ENCODE measurements around the gene CALR3. TPM values are rescaled to one million over a fixed set of nuclear protein-coding genes. Genes with fewer than 3 reads are reported as not detected.

CALR3 gene
- total RNA-seq, 2 donors from 2014 or later = not detected

- TF ChIP-seq, protein P1, sequence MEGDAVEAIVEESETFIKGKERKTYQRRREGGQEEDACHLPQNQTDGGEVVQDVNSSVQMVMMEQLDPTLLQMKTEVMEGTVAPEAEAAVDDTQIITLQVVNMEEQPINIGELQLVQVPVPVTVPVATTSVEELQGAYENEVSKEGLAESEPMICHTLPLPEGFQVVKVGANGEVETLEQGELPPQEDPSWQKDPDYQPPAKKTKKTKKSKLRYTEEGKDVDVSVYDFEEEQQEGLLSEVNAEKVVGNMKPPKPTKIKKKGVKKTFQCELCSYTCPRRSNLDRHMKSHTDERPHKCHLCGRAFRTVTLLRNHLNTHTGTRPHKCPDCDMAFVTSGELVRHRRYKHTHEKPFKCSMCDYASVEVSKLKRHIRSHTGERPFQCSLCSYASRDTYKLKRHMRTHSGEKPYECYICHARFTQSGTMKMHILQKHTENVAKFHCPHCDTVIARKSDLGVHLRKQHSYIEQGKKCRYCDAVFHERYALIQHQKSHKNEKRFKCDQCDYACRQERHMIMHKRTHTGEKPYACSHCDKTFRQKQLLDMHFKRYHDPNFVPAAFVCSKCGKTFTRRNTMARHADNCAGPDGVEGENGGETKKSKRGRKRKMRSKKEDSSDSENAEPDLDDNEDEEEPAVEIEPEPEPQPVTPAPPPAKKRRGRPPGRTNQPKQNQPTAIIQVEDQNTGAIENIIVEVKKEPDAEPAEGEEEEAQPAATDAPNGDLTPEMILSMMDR (IDR thresholded peaks at IDR 0.05) = no peak
- peaks cover 31% of the 10 kb centered on the region for H3K36me3 ChIP-seq
- no peaks in the 10 kb centered on the region for H3K27me3 ChIP-seq
- intact Hi-C loops (cut with DNase I) = no loop called here
- no peaks in the 10 kb centered on the region for H3K4me1 ChIP-seq
- DNase-seq = no peak
- no peak overlapping the region for H3K27ac ChIP-seq
- H3K4me3 ChIP-seq = no peak overlapping the region
- no peaks in the 10 kb centered on the region for H3K9me3 ChIP-seq
- H3K9ac ChIP-seq (ENCODE audit: low read depth in 2 of 2, low read length in 2 of 2) = no peak overlapping the region
Observed at GRCh38 chr19:16520986-16521624, 25.1 kb upstream of the CALR3 start.

DNA sequence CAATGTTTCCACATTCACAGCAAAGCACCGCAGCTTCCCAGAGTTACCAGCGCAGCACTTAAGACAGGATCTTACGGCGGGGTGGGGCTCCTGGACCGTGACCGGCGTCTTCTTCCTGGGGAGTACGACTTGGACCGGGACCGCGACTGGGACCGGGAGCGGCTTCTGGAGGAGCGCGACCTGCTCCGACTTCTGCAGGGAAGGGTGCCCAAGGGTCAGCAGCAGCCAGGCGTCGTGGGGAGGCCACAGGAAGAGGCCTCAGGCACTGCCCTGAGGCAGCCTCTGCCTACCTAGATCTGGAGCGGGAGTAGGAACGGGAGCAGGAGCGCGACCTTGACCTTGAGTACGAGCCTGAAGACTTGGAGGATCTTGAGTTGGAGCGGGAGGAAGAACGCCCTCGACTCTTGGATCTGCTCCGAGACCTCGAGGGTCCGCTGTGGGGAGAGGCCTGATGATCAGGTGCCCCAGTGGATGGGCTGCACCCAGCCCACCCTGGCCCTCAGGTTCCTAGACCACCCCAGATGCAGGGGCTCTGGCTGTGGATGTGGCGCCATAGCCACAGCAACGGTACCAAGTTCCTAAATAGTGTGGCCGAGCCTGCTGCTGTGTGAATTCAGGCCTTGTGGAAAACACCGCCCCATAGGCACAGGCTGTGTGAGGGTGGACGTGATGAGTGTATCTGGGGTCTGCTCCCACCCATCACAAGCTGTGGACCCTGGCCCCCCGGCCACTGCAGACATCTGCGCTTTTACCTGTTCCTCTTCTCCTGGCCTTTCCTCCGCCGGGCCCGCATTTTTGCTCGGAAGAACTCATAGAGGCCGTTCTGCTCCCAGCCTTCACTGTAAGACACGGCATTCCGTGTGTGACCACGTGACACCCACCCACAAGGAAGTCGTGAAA is 24.4 kb upstream of the CALR3 start:
- TF ChIP-seq, protein P1 (IDR thresholded peaks at IDR 0.05) = no peak
- Histone ChIP-seq H3K27ac (no peak overlapping the region), H3K27me3 (no peaks in the 10 kb centered on the region), H3K36me3 (peaks cover 31% of the 10 kb centered on the region), H3K4me1 (no peaks in the 10 kb centered on the region), H3K9ac (ENCODE audit: low read depth in 2 of 2, low read length in 2 of 2) (no peak overlapping the region), H3K9me3 (no peaks in the 10 kb centered on the region), H3K4me3 (no peak overlapping the region)
- no peak for DNase-seq
- intact Hi-C loops (cut with DNase I) = no loop called here

DNA sequence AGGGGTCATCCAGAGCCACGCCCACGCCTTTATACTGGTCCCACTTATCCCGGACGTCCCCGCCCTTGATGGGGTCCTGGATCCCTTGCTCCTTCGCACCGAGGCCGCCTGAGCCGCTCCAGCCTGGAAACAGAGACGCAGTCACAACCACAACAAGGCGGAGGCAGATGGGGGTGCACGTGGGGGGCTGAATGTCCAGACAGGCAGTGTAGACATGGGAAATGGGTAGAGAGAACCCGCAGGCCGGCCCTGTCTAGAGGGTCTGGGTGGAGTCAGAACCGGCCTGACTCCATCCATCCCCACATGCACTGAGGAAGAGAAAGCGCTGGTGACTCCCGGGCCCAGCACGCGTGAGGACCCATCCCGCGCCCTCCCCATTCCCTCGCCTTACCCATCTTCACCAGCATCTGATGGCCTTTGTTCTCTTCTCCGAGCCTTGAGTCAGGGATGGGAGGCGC is 23.3 kb upstream of the CALR3 start:
- no peaks in the 10 kb centered on the region for H3K4me1 ChIP-seq
- DNase-seq = no peak
- intact Hi-C loops (cut with DNase I) = no loop called here
- peaks cover 31% of the 10 kb centered on the region for H3K36me3 ChIP-seq
- no peak overlapping the region for H3K9ac ChIP-seq (ENCODE audit: low read depth in 2 of 2, low read length in 2 of 2)
- TF ChIP-seq, protein P1 (IDR thresholded peaks at IDR 0.05) = no peak
- H3K4me3 ChIP-seq = no peak overlapping the region
- H3K27ac ChIP-seq = no peak overlapping the region
- H3K9me3 ChIP-seq = no peaks in the 10 kb centered on the region
- no peaks in the 10 kb centered on the region for H3K27me3 ChIP-seq

GRCh38 chr19:16518483-16519229 is 22.7 kb upstream of the CALR3 start:
- Histone ChIP-seq H3K27ac (no peak overlapping the region), H3K4me1 (no peaks in the 10 kb centered on the region), H3K27me3 (no peaks in the 10 kb centered on the region), H3K9ac (ENCODE audit: low read depth in 2 of 2, low read length in 2 of 2) (no peak overlapping the region), H3K4me3 (no peak overlapping the region), H3K9me3 (no peaks in the 10 kb centered on the region), H3K36me3 (peaks cover 27% of the 10 kb centered on the region)
- no peak for DNase-seq
- TF ChIP-seq, protein P1 (IDR thresholded peaks at IDR 0.05) = no peak
- intact Hi-C loops (cut with DNase I) = no loop called here

DNA sequence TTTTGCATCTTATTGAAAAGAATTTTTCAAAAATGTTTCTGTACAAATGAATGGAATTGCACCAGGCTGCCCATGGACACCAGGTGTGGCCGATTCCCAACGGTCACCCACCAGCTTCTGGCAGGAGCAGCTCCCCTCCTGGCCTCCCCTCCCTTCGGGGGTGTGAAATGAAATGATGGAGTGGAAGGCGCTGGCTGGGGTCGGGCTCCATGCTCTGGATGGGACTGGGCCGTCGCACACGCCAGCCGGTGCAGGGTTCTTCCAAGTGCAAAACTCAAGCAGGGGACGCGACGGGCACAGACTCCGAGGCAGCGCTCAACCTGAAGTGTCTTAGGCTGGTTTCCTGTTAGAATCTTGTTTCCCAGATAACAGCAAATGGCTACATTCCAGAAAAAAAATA is 22.1 kb upstream of the CALR3 start:
- peaks cover 21% of the 10 kb centered on the region for H3K36me3 ChIP-seq
- no peak overlapping the region for H3K9ac ChIP-seq (ENCODE audit: low read depth in 2 of 2, low read length in 2 of 2)
- H3K27ac ChIP-seq = no peak overlapping the region
- no peaks in the 10 kb centered on the region for H3K27me3 ChIP-seq
- TF ChIP-seq, protein P1 (IDR thresholded peaks at IDR 0.05) = no peak
- no peaks in the 10 kb centered on the region for H3K4me1 ChIP-seq
- no peaks in the 10 kb centered on the region for H3K9me3 ChIP-seq
- H3K4me3 ChIP-seq = no peak overlapping the region
- intact Hi-C loops (cut with DNase I) = no loop called here
- DNase-seq = no peak
